Epithelial cell of proximal tubule (primary cell): ENCODE data around the gene GSK3A. TPM values are rescaled to one million over a fixed set of nuclear protein-coding genes. Genes with fewer than 3 reads are reported as not detected.

Source experiments
- DNase-seq: peaks from one replicate; pipeline ENCODE4 v3.0.0-alpha.2; 2011; ENCODE audit warnings: low read depth
- H3K4me3 ChIP-seq: 2 replicates; pipeline ENCODE4 v1.5.1; 2011; ENCODE audit warnings: low read depth, mild to moderate bottlenecking, low read length
- CTCF ChIP-seq: conservative IDR thresholded peaks from 2 replicates; pipeline ENCODE4 v1.5.1; 2012; ENCODE audit warnings: low read depth, mild to moderate bottlenecking, low read length
- total RNA-seq: library from RNA; depleted of rRNA; stranded (reverse); fragments of >200 nt; gene quantifications from 2 replicates; pipeline ENCODE4 v1.2.3, GENCODE V29; 2015

The GSK3A gene
- total RNA-seq, 1 donor from 2014 or later, result 33.9 TPM

DNA sequence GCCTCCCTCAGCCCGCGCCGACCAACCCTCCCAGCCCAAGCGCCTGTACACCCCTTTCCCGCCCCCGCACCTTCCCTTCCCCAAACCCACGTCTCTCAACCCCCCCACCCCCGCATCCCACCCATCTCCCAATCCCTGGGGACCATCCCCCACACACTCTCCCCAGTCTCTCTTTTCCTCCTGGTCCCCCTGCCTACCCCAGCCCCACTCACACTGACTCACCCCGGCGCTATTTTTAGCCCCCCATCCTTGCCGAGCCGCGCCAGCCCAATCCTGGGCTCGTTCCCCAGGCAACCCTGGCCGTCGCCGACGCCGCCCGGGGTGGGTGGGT is 38.4 kb upstream of the GSK3A start:
- H3K4me3 ChIP-seq, result peak overlapping the region; percentile 71
- no peak for DNase-seq
- TF ChIP-seq CTCF, result no peak

- DNase-seq, result no peak
- peak; percentile 81 for TF ChIP-seq CTCF
- peak overlapping the region; percentile 71 for H3K4me3 ChIP-seq
These were observed 37.8 kb upstream of the GSK3A start for GRCh38 chr19:42279902-42280814.

DNA sequence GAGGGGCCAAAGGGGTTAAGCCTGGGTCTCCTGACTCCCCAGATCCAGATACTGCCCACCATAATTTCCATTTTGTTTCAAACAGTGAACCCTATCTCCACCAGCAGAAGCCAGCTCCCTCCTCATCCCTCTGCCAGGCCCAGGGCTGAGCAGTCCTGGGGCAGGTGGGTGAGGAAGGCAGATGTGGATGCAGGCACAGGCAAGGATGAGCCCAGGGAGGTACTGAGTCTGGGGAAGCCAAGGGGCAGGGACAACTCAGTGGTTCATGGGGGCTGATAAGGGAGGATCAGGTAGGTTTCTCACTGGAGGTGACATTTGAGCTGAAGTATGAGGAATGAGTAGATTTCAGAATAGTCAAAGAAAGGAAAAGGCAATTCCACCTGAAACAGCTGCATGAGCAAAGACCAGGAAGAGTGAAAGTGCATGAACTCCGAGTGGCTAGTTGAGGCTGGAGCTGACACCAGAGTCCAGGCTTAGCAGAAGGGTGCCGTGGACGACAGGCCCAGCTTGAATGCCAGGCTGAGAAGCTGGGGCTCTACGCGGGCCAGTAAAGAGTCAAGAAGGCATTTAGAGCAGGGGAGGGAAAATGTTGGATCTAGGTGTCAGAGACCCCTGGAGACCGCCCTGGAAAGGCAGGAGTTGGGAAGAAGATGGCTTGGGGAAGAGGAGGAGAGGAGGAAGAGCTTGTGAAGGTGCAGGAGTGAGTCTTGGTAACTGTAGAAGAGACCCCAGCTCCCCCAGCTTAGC is 36.9 kb upstream of the GSK3A start:
- no peak for DNase-seq
- peak overlapping the region; percentile 71 for H3K4me3 ChIP-seq
- no peak for TF ChIP-seq CTCF

DNA sequence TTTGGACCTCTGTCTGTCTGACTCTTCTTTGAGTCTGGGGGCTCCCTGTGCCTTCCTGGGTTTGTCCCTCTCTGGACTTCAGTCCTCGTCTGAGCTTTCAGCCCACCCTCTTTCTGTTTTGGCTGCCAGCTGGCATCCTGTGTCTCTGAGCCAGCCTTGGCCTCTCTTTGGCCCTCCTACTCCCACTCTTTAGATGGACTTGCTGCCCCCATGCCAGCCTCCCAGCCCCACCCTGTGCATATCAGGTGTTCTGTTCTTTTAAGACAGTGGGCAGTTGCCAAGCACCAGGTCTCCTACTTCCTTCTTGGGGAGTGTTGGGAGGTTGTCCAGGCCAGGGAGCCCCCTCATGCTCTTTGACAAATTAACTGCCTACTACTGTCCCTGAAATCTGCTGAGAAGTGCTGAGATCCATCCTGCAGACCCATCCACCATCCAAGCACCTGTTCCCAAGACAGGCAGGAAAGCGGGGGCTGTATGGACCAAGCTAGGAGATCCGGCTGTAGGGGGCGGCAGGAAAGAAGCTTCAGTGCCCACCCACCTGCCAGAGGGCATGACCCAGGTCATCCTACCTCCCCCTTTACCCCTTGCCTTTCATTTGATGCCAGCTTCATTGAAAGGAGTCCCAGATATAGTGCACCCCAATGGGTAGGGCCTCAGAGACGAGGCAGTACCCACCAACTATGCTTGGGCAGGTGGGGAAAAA is 36.2 kb upstream of the GSK3A start:
- TF ChIP-seq CTCF, result no peak
- no peak for DNase-seq
- no peak overlapping the region for H3K4me3 ChIP-seq

GRCh38 chr19:42277821-42278451 is 35.5 kb upstream of the GSK3A start:
- no peak for TF ChIP-seq CTCF
- H3K4me3 ChIP-seq, result no peak overlapping the region
- DNase-seq, result no peak

DNA sequence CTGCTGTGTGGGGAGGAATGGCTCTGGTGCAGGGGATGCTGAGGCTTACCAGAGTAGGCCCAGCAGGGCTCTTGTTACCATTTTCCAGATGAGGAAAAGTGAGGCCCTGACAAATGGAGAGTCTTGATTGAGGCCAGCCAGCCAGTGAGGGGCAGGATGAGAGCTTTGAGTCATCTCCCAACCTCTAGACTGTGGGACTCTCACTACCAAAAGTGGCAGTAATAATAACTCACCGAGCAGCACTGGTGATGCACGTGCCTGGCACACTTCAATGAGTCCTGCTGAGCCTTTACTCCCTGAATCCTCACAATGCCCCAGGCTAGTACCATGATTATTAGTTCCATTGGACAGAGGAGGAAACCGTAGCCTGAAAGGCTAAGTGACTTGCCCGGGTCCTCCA is 34.4 kb upstream of the GSK3A start:
- DNase-seq, result no peak
- no peak for TF ChIP-seq CTCF
- no peak overlapping the region for H3K4me3 ChIP-seq
